HUDEP-2 (cell line): Measurements from ENCODE around the gene SLC9A5.

Source experiments
- DNase-seq, 76 experiments: peaks; one replicate each; lab custom pipeline; 2025; ENCODE audit not compliant: unreplicated experiment in 76 of 76; lab: John Stamatoyannopoulos, UW

The SLC9A5 gene

GRCh38 chr16:67277999-67278772 lies 29.4 kb downstream of the SLC9A5 start:
- peak in 7 of 76 experiments; percentile 26 to 70 (median 41) for DNase-seq

- peak in 52 of 76 experiments; percentile 2 to 86 (median 53) for DNase-seq
These were observed 30.1 kb downstream of the SLC9A5 start for GRCh38 chr16:67278773-67279295.

GRCh38 chr16:67279296-67280089 lies 30.7 kb downstream of the SLC9A5 start, which contains the start of gene PLEKHG4:
Gene PLEKHG4 (plus strand): TSS chr16:67279532. CDS start chr16:67280045, 513 bp downstream.
- DNase-seq: peak in 72 of 76 experiments; percentile 24 to 86 (median 71)

- DNase-seq: no peak
These were observed 31.6 kb downstream of the SLC9A5 start for GRCh38 chr16:67280090-67281015.

- no peak for DNase-seq
These were observed 33.0 kb downstream of the SLC9A5 start for GRCh38 chr16:67281536-67282446.

- DNase-seq: no peak
These were observed 33.6 kb downstream of the SLC9A5 start for GRCh38 chr16:67282447-67282805.

- no peak for DNase-seq
These were observed 34.5 kb downstream of the SLC9A5 start for GRCh38 chr16:67283039-67283825.

- no peak for DNase-seq
These were observed 35.2 kb downstream of the SLC9A5 start for GRCh38 chr16:67283826-67284555.

- DNase-seq: peak in 20 of 76 experiments; percentile 4 to 37 (median 18)
These were observed 36.2 kb downstream of the SLC9A5 start for GRCh38 chr16:67284699-67285646.

- DNase-seq: no peak
These were observed 37.9 kb downstream of the SLC9A5 start for GRCh38 chr16:67286441-67287235.

GRCh38 chr16:67287960-67288359 lies 39.2 kb downstream of the SLC9A5 start:
- DNase-seq: no peak

- no peak for DNase-seq
These were observed 42.7 kb downstream of the SLC9A5 start for GRCh38 chr16:67291461-67291860.

- no peak for DNase-seq
These were observed 45.5 kb downstream of the SLC9A5 start for GRCh38 chr16:67294171-67294757.

GRCh38 chr16:67294938-67295361 lies 46.2 kb downstream of the SLC9A5 start:
- DNase-seq: no peak

GRCh38 chr16:67296420-67296819 lies 47.6 kb downstream of the SLC9A5 start:
- DNase-seq: no peak

GRCh38 chr16:67298277-67298676 lies 49.5 kb downstream of the SLC9A5 start:
- DNase-seq: no peak
